ENCODE results near the gene NSMCE1. TPM values are rescaled to one million over a fixed set of nuclear protein-coding genes. Genes with fewer than 3 reads are reported as not detected.
A peak's percentile ranks its signal among the peaks of the same experiment; 100 is the strongest.

Gene NSMCE1
- total and polyA plus RNA-seq, 2 of the 4 experiments (the other 2 are of a cell fraction), result 47.5 to 120 TPM

DNA sequence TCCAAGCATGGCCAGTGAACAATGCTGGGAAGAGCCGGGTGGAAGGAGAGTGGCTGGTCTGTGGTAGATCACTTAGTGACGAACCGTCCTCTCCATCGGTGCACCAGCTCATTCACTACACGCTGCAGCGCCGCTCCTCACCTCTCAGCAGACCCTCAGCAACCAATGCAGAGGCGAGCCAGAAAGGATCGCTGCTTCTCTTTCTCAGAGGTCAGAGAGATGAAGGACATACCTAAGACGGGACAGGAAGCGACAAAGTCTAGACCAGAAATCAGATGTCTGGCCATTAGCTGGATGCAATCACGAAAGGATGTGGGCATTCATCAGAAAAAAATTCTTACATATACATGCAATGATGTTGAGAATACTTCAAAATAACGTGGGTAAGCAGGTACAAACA, 26.9 kb downstream of the NSMCE1 start:
- ATAC-seq (ENCODE audit: low read depth) (no peak), DNase-seq (peak; percentile 29)
- Histone ChIP-seq H3K9ac (ENCODE audit: low read depth, low read length) (peak overlapping the region; percentile 19; the same call in 1 of the 2 replicates), H2AFZ (replicated peaks; ENCODE audit: low read length, poor library complexity) (no peak overlapping the region), H3K56ac (ENCODE audit: extremely low read depth, insufficient read depth, low read length) (peak overlapping the region; percentile 95; the same call in 1 of the 2 replicates), H3K18ac (ENCODE audit: low read depth, low read length) (peak overlapping the region; percentile 91), H3K14ac (replicated peaks; ENCODE audit: low read depth, low read length) (peak overlapping the region; percentile 94), H2AK9ac (replicated peaks; ENCODE audit: low read depth, low read length, poor library complexity) (no peak overlapping the region), H2BK5ac (ENCODE audit: low read depth, low read length, poor library complexity, severe bottlenecking) (peak overlapping the region; percentile 98), H3K4me2 (ENCODE audit: low read depth, low read length) (no peak overlapping the region), H4K20me1 (ENCODE audit: insufficient read depth, low read length) (no peaks in the 10 kb centered on the region; the same call in 1 of the 2 replicates), H4K8ac (ENCODE audit: low read depth in 2 of 2, low read length in 2 of 2) (peak overlapping the region; percentile 65 to 93), H3K9me1 (ENCODE audit: insufficient read depth, low read length) (peaks cover 45% of the 10 kb centered on the region), H3K4ac (ENCODE audit: low read depth, low read length) (peak overlapping the region; percentile 100), H4K91ac (ENCODE audit: insufficient read depth, low read depth, low read length) (peak overlapping the region; percentile 98), H3K9me3 (ENCODE audit: control insufficient read depth, insufficient read depth, low read length) (no peaks in the 10 kb centered on the region), H3K4me1 (ENCODE audit: control insufficient read depth, insufficient read depth, low read length) (peaks cover 44% of the 10 kb centered on the region), H2AK5ac (ENCODE audit: low read depth, low read length) (peak overlapping the region; percentile 96), H3K4me3 (ENCODE audit: insufficient read depth, low read depth, low read length) (no peak overlapping the region), H3K79me1 (ENCODE audit: low read depth in 1 of 2, low read length in 2 of 2) (peaks cover 29 to 83% of the 10 kb centered on the region in 2 experiments), H3K36me3 (ENCODE audit: control insufficient read depth, insufficient read depth, low read length) (no peaks in the 10 kb centered on the region), H2BK120ac (ENCODE audit: low read depth, low read length) (peak overlapping the region; percentile 99), H3K27me3 (ENCODE audit: control insufficient read depth, insufficient read depth, low read length) (no peaks in the 10 kb centered on the region), H2BK20ac (ENCODE audit: low read depth, low read length) (peak overlapping the region; percentile 99), H2BK15ac (ENCODE audit: low read depth, low read length) (peak overlapping the region; percentile 91; the same call in 2 of the 3 replicates), H3K27ac (ENCODE audit: insufficient read depth, low read length) (peak overlapping the region; percentile 94), H4K5ac (ENCODE audit: low read depth, low read length) (peak overlapping the region; percentile 66), H3K23ac (ENCODE audit: low read depth, low read length) (peak overlapping the region; percentile 86)
- no peak for TF ChIP-seq RCOR1 (IDR thresholded peaks at IDR 0.05; ENCODE audit: insufficient replicate concordance, low read length)
- no peak for TF ChIP-seq SMC3 (IDR thresholded peaks at IDR 0.05; ENCODE audit: low read depth, low read length)
- no peak for TF ChIP-seq RFX5 (IDR thresholded peaks at IDR 0.05; ENCODE audit: low read depth, low read length)
- TF ChIP-seq MXI1 (IDR thresholded peaks at IDR 0.05; ENCODE audit: borderline replicate concordance, low read depth, low read length), result no peak
- no peak for TF ChIP-seq MAFK (IDR thresholded peaks at IDR 0.05; ENCODE audit: low read depth, low read length)
- no peak for TF ChIP-seq POLR2A (IDR thresholded peaks at IDR 0.05; ENCODE audit: low read depth, low read length)
- TF ChIP-seq USF2 (IDR thresholded peaks at IDR 0.05; ENCODE audit: low read depth, low read length), result no peak
- TF ChIP-seq, protein P1, sequence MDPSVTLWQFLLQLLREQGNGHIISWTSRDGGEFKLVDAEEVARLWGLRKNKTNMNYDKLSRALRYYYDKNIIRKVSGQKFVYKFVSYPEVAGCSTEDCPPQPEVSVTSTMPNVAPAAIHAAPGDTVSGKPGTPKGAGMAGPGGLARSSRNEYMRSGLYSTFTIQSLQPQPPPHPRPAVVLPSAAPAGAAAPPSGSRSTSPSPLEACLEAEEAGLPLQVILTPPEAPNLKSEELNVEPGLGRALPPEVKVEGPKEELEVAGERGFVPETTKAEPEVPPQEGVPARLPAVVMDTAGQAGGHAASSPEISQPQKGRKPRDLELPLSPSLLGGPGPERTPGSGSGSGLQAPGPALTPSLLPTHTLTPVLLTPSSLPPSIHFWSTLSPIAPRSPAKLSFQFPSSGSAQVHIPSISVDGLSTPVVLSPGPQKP (IDR thresholded peaks at IDR 0.05; ENCODE audit: borderline replicate concordance, low read depth, low read length), result no peak
- TF ChIP-seq FOS (IDR thresholded peaks at IDR 0.05; ENCODE audit: low read depth, low read length), result no peak
- TF ChIP-seq MAZ (IDR thresholded peaks at IDR 0.05; ENCODE audit: borderline replicate concordance, low read depth, low read length), result no peak
- TF ChIP-seq CHD1 (IDR thresholded peaks at IDR 0.05; ENCODE audit: low read depth, low read length), result no peak
- TF ChIP-seq CTCF (conservative IDR thresholded peaks at IDR 0.05; ENCODE audit: low read depth, low read length), result no peak
- no peak for TF ChIP-seq RAD21 (IDR thresholded peaks at IDR 0.05; ENCODE audit: low read length)
- no peak for TF ChIP-seq BHLHE40 (IDR thresholded peaks at IDR 0.05; ENCODE audit: low read depth, low read length)
- no peak for TF ChIP-seq NFE2L2 (IDR thresholded peaks at IDR 0.05; ENCODE audit: low read depth, low read length)
- TF ChIP-seq CEBPB (IDR thresholded peaks at IDR 0.05; ENCODE audit: low read depth, low read length), result no peak
- in situ Hi-C loops (cut with MboI; ENCODE audit: low sequenced_read_pairs), result loop anchor here (5.0 kb wide), 1 partner anchor 76 kb away; no protein-coding TSS in a partner anchor
- WGBS, 2 experiments (ENCODE audit: extremely low coverage in 2 of 2, insufficient read length in 1 of 2), result no CpG with 5 or more reads among the region's 13 CpGs
- intact Hi-C loops (cut with micrococcal nuclease), result loop anchor here (2.0 kb wide), 1 partner anchor 127 kb away; no protein-coding TSS in a partner anchor
- dilution Hi-C loops (cut with HindIII; ENCODE audit: low sequenced_read_pairs, unreplicated experiment), result no loop called here
- BruUV-seq (replicated peaks), result no TSS peak
- ChIA-PET CTCF (no interaction called here), POLR2A (ENCODE audit: unreplicated experiment) (interaction anchor here (1.1 to 1.6 kb wide), 2 partner anchors 16 to 75 kb away, joined by 3 to 4 read pairs; no protein-coding TSS in a partner anchor)
